ENCODE data around the gene POC1A.

- TF ChIP-seq YY1 (IDR thresholded peaks at IDR 0.05; ENCODE audit: insufficient read depth, insufficient read length) (no peak), SUZ12 (IDR thresholded peaks at IDR 0.05; ENCODE audit: extremely low read depth, insufficient read depth, insufficient read length) (no peak)
These were observed 28.2 kb downstream of the POC1A start for GRCh38 chr3:52126036-52126435.

All from NT2/D1 (cell line).